GM12892 (cell line): ENCODE data around the gene MBD5.

Experiments
- DNase-seq: peaks from one replicate; pipeline ENCODE4 v3.0.0; 2011; ENCODE audit not compliant: insufficient read length
- FAIRE-seq: peaks from 2 replicates; lab custom pipeline; 2011; peaks lifted over from hg19 to GRCh38; lab: Jason Lieb, UNC
- POLR2A ChIP-seq: IDR thresholded peaks from 2 replicates; pipeline ENCODE4 v1.6.1; 2011; ENCODE audit warnings: low read depth, low read length, control low read depth
- POLR2AphosphoS5 ChIP-seq: IDR thresholded peaks from 2 replicates; pipeline ENCODE4 v1.6.1; 2011; ENCODE audit warnings: low read depth, low read length, control low read depth
- TAF1 ChIP-seq: IDR thresholded peaks from 2 replicates; pipeline ENCODE4 v1.6.1; 2011; ENCODE audit warnings: low read depth, mild to moderate bottlenecking, control low read depth, low read length, borderline replicate concordance

Gene MBD5

DNA sequence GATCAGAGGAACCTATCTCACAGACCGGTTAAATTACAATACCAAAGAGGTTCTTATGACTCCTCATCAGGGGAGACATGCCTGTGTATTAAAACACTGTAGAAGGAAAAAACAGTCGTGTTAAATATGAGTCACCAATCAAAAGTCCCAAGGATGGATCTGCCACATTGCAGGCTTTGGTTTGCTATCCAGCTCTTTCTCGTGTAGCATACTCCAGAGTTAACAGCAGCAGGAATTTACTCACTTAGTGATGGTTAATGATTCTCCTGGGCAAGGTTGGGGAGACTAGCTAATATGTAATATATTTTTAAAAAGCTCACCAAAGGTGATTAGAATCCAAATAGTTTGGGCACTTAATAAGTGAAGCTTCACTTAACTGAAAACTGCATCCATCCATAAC lies 109.7 kb downstream of the MBD5 start:
- TF ChIP-seq POLR2AphosphoS5, result no peak
- no peak for FAIRE-seq
- DNase-seq, result no peak

DNA sequence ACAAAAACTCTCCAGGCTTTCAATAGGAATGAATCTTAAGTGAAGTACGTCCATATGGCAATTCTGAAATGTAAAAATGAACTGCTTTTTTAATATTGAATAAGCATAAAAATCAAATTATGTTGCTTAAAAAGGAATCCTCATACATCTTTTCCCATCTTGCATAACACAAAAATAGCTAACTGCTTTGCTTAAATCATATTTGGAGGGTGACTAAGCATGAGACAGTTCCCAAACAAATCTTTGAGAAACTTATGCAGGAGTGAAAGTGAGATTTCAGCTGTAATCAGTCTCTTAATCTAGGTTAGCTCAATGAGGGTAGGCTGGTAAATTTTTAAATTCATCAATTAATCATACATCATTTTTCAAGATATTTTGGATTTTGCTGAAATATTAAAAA lies 111.5 kb downstream of the MBD5 start:
- TF ChIP-seq POLR2A (no peak), POLR2AphosphoS5 (no peak), TAF1 (no peak)
- DNase-seq (no peak), FAIRE-seq (no peak)

DNA sequence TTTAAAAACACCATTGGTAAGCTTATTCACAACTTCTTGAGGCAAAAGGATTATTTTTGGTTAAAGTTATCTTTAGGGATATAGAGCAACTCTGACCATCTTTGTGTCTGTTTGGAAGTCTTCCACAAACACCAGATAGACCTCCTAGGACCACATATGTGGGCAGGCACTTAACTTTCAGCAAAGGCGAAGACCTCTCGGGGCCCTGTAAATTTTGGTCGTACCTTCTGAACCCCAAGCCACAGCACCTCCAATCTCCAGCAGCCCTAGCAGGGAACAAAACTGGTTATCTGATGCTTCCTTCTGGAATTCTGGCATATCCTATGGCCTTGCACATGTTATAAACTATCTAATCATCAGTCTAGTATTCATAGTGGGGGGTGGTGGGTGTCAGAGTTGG lies 114.8 kb downstream of the MBD5 start:
- TF ChIP-seq TAF1 (no peak), POLR2A (no peak), POLR2AphosphoS5 (no peak)
- no peak for FAIRE-seq
- no peak for DNase-seq

GRCh38 chr2:148136441-148136840 lies 115.5 kb downstream of the MBD5 start:
- TF ChIP-seq TAF1 (no peak), POLR2A (no peak), POLR2AphosphoS5 (no peak)
- DNase-seq (no peak), FAIRE-seq (no peak)

DNA sequence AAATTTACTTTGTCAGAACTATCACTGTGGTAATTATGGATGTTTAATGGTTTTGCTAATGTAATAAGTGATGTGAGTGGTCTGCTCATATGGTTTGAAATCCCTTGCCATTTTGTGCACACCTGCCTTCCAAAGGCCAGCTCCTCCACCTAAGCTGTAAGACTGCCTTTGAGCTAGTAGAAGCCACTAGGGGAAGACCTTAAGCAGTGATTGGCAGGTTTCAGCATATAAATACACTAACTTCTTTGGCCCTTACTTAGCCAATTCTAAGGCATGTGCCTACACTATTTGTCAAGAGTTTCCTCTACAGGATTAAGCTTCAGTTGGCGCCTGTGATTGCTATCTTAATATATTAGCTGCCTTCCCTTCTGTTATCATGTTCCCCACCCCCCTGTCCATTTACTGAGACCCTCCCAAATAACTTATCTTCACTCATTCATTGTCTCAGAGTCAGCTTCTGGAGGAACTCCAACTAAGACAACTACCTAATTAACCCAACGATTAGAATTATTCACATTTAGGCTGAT lies 141.1 kb downstream of the MBD5 start:
- FAIRE-seq (no peak), DNase-seq (no peak)
- TF ChIP-seq POLR2A, result no peak
- TF ChIP-seq TAF1, result no peak
- no peak for TF ChIP-seq POLR2AphosphoS5

DNA sequence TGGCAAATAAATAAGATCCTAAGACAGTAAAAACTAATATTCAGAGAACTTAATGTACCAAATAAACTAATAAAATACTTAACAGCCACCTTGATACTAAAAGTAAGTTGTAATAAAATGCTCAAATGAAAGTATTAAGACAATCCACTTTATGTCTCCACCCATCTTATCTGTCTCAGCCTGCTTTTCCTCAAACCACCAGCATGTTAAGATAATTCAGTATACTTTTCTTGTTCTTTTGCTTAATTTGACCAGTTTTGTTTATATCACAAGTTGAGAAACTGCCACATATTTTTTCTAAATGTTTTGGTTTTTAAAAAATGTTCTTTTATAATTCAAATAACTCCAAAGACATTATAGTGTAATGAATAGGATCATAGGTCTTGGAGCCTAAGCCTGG lies 142.0 kb downstream of the MBD5 start:
- FAIRE-seq, result no peak
- no peak for DNase-seq
- TF ChIP-seq POLR2AphosphoS5, result no peak
- TF ChIP-seq TAF1, result no peak
- no peak for TF ChIP-seq POLR2A

DNA sequence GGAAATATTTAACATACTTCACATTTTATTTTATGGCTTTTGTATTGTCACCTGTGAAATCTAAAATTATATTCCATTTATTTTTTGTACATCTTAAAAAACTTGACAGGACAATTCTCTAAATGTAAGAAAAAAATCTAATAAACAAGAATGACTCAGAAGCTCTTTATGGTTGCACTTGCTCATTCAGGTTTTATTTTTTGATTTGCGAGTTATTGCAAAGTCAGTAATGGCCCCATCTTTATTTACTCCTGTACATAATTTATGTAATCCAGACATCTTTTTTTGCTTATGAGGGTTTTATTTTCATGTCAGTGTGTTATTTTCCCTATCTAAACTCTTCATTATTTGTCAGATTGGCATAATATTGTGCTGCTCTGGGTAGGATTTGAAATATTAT lies 145.1 kb downstream of the MBD5 start:
- no peak for DNase-seq
- FAIRE-seq, result no peak
- no peak for TF ChIP-seq POLR2A
- no peak for TF ChIP-seq TAF1
- TF ChIP-seq POLR2AphosphoS5, result no peak

DNA sequence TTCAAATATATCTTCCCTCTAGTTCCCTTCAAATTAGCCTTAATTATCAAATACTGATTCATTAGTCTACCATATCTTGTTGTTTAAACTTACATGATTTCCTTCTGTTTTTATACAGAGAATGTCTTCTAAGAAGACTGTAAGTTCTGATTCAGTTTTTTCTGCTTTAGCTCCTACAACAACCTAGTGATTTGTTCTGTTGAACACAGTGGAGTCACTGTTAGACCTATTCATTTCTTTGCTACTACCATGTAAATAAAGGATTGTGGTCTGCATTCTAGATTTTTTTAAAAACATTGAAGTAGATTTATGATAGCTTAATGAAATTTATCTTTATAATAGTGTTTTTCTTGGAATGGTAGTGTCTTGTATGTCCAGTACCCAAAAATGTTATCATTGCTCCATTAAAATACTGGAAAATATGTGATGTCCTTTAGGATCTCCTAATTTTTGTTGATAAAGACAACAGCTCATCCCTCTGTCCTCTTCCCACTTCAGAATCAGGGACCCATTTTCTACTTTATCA lies 146.4 kb downstream of the MBD5 start:
- DNase-seq (no peak), FAIRE-seq (no peak)

DNA sequence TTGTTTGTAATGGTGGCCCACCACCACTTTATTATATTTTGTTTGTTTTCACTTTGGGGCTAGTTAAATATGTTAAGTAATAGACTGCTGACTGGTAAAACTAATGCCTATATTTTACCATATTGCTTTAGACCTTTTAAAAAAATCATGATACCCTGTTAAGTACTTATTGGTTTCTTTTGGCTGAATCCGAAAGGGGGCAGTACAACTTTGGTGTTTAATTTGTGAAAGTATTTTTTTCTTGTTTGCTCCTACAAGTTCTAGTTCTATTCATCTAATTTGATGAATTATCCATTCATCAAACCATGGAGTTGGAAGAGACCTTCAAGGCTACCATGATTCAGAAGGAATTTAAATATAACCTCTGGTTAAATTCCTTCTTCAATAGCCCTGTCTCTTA lies 147.0 kb downstream of the MBD5 start:
- TF ChIP-seq TAF1 (no peak), POLR2AphosphoS5 (no peak), POLR2A (no peak)
- DNase-seq (no peak), FAIRE-seq (no peak)

More for the DNA sequence above, 146.4 kb downstream of the MBD5 start:
- TF ChIP-seq TAF1 (no peak), POLR2A (no peak), POLR2AphosphoS5 (no peak)

- TF ChIP-seq POLR2A (no peak), POLR2AphosphoS5 (no peak), TAF1 (no peak)
- FAIRE-seq (no peak), DNase-seq (no peak)
These were observed 151.4 kb downstream of the MBD5 start for GRCh38 chr2:148172131-148172753.

DNA sequence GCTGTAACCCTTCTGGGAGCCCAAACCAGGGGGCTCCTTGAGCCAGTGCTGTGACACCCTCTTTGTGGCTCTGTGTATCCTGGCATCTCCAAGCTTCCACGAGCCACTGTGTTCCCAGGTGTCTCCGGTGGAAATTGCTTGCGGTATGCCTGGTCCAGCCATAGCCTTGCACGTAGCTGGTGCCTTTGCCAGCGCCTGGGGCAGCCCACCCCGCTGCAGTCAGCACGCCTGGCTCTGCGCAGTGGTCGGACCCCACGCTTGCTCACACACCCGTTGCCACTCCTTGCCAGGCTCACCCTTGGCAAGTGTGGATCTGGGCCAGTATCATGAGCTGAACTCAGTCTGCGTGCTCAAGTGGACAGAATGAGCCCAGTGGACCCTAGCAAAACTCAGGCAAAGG lies 152.3 kb downstream of the MBD5 start:
- DNase-seq (no peak), FAIRE-seq (peak; percentile 14)
- TF ChIP-seq POLR2AphosphoS5 (no peak), POLR2A (no peak), TAF1 (no peak)

DNA sequence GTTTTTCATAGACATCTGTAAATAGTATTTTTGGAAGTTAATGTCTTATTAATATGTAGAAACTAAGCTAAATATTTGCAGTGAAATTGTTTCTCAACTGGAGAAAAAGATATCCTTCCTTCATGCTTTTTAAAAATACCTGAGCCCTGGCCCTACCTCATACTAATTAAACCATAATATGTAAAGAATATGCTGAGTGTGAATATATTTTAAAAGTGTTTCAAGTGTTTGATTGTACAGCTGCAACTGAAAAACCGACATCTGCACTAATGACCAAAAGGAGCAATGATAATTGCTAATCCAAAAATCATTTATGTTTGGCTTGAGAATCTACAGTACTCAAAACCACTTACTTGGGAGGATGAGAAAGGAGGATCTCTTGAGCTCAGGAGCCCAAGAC lies 156.7 kb downstream of the MBD5 start:
- DNase-seq (no peak), FAIRE-seq (no peak)
- TF ChIP-seq POLR2AphosphoS5 (no peak), POLR2A (no peak), TAF1 (no peak)
